ENCODE measurements around the gene CLDN3. TPM values are rescaled to one million over a fixed set of nuclear protein-coding genes. Genes with fewer than 3 reads are reported as not detected.
"Not testable (repeated sequence)": the region's sequence is repeated elsewhere in the genome, so short reads cannot be mapped to it uniquely, and the experiment has no call there.

The CLDN3 gene
- total RNA-seq, 1 experiment from 2014 or later = 16.5 TPM

DNA sequence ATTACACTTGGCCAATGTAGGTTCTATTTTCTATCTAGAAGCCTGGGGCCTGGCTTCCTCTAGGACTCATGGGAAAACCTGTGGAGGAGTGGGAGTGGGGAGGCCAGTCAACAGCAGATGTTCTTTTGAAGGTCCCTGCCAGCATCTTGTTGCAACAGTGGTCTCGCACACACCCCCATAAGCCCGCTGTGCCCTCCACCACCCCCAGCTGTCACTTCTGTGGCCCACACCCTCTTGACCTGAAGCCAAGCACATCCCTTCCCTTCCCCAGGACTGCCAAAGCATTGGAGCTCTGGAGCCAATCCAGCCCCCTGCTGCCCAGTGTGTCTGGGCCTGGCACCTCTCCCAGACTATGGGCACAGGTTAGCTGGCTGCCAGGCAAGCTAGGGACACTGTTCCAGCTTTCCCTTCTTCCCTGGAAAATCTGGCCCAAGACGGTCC is 48.7 kb downstream of the CLDN3 start:
- Histone ChIP-seq H3K79me2 (ENCODE audit: insufficient read depth, low read length) (no peaks in the 10 kb centered on the region), H2BK15ac (ENCODE audit: low read depth, low read length) (no peak overlapping the region), H3K23me2 (ENCODE audit: insufficient read length, low read depth, low read length, poor library complexity, severe bottlenecking) (peaks cover 9% of the 10 kb centered on the region), H3K4me1 (ENCODE audit: insufficient read depth, low read length) (no peaks in the 10 kb centered on the region), H3K9me3 (ENCODE audit: control insufficient read depth, low read depth, low read length) (no peaks in the 10 kb centered on the region), H3K27me3 (ENCODE audit: insufficient read depth, low read length) (peaks cover 3% of the 10 kb centered on the region; the same call in 1 of the 2 replicates), H3K79me1 (ENCODE audit: insufficient read depth, low read depth, low read length, poor library complexity, severe bottlenecking) (no peaks in the 10 kb centered on the region), H2BK20ac (ENCODE audit: low read depth, low read length, poor library complexity, severe bottlenecking) (no peak overlapping the region), H3K4ac (ENCODE audit: low read depth, low read length) (no peak overlapping the region), H2AK5ac (ENCODE audit: insufficient read length, low read length) (no peak overlapping the region), H3K27ac (ENCODE audit: insufficient read length, low read depth, low read length) (no peak overlapping the region), H3K14ac (ENCODE audit: insufficient read depth, low read length) (no peak overlapping the region), H2AFZ (ENCODE audit: low read length) (no peak overlapping the region), H2BK120ac (ENCODE audit: low read depth, low read length, poor library complexity, severe bottlenecking) (no peak overlapping the region), H3K9ac (ENCODE audit: extremely low read depth, insufficient read length, low read length) (no peak overlapping the region), H3K23ac (ENCODE audit: insufficient read length, low read depth, low read length) (no peak overlapping the region), H3K56ac (ENCODE audit: insufficient read length, low read depth, low read length) (no peak overlapping the region), H3K4me2 (ENCODE audit: insufficient read depth, insufficient read length, low read length) (no peak overlapping the region), H4K8ac (replicated peaks; ENCODE audit: insufficient read length, low read depth, low read length) (no peak overlapping the region), H3K18ac (ENCODE audit: insufficient read length, low read depth, low read length) (no peak overlapping the region), H2BK12ac (ENCODE audit: insufficient read length, low read depth, low read length) (no peak overlapping the region), H3T11ph (ENCODE audit: low read length) (no peak overlapping the region), H2BK5ac (ENCODE audit: insufficient read length, low read length) (no peak overlapping the region), H4K91ac (ENCODE audit: insufficient read length, low read depth, low read length) (no peak overlapping the region), H4K20me1 (ENCODE audit: control insufficient read depth, insufficient read depth, insufficient read length) (no peaks in the 10 kb centered on the region), H4K5ac (ENCODE audit: insufficient read length, low read depth, low read length) (no peak overlapping the region)
- no CpG with 5 or more reads among the region's 3 CpGs for WGBS (ENCODE audit: extremely low coverage, insufficient read length, low lambda C conversion rate)
- Mint-ChIP-seq H3K36me3 (ENCODE audit: insufficient read depth in 1 of 3, low read depth in 3 of 3) (peaks cover 0 to 1% (median 0%) of the 10 kb centered on the region in 3 experiments; a peak in 2 of 7 replicates), H3K9me3 (no peaks in the 10 kb centered on the region; a peak in 1 of 5 replicates), H3K27me3 (ENCODE audit: low read depth) (peaks cover 40% of the 10 kb centered on the region), H3K4me3 (peak overlapping the region; percentile 29 to 48; a peak in 2 of 5 replicates), H3K27ac (no peak overlapping the region), H3K4me1 (peaks cover 0 to 7% of the 10 kb centered on the region in 2 experiments; a peak in 2 of 4 replicates)
- no peak for DNase-seq
- TF ChIP-seq, protein P1, sequence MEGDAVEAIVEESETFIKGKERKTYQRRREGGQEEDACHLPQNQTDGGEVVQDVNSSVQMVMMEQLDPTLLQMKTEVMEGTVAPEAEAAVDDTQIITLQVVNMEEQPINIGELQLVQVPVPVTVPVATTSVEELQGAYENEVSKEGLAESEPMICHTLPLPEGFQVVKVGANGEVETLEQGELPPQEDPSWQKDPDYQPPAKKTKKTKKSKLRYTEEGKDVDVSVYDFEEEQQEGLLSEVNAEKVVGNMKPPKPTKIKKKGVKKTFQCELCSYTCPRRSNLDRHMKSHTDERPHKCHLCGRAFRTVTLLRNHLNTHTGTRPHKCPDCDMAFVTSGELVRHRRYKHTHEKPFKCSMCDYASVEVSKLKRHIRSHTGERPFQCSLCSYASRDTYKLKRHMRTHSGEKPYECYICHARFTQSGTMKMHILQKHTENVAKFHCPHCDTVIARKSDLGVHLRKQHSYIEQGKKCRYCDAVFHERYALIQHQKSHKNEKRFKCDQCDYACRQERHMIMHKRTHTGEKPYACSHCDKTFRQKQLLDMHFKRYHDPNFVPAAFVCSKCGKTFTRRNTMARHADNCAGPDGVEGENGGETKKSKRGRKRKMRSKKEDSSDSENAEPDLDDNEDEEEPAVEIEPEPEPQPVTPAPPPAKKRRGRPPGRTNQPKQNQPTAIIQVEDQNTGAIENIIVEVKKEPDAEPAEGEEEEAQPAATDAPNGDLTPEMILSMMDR (conservative IDR thresholded peaks at IDR 0.05) = no peak

DNA sequence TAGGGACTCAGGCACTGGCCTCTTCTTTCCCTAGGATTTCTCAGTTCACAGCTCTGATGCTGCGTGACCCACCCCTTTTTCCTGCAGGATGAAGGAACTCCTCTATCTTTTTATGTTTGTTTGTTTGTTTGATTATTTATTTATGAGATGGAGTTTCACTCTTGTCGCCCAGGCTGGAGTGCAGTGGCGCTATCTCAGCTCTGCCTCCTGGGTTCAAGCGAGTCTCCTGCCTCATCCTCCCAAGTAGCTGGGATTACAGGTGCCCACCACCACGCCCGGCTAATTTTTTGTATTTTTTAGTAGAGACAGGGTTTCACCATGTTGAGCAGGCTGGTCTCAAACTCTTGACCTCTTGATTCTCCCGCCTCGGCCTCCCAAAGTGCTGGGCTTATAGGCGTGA is 49.6 kb downstream of the CLDN3 start:
- Mint-ChIP-seq H3K4me3 (peak overlapping the region; percentile 61 to 76), H3K27me3 (ENCODE audit: low read depth) (peaks cover 40% of the 10 kb centered on the region), H3K27ac (peak overlapping the region in 1 of 3 experiments; percentile 62; a peak in 1 of 7 replicates)
- not testable (repeated sequence) for H3K79me2 ChIP-seq (ENCODE audit: insufficient read depth, low read length); H2BK20ac ChIP-seq (ENCODE audit: low read depth, low read length, poor library complexity, severe bottlenecking); H2BK15ac ChIP-seq (ENCODE audit: low read depth, low read length); H3K4me2 ChIP-seq (ENCODE audit: insufficient read depth, insufficient read length, low read length); H2AK5ac ChIP-seq (ENCODE audit: insufficient read length, low read length); H3K56ac ChIP-seq (ENCODE audit: insufficient read length, low read depth, low read length); H3K9me3 Mint-ChIP-seq; H4K91ac ChIP-seq (ENCODE audit: insufficient read length, low read depth, low read length); H3K18ac ChIP-seq (ENCODE audit: insufficient read length, low read depth, low read length); H3K23ac ChIP-seq (ENCODE audit: insufficient read length, low read depth, low read length); H3K36me3 Mint-ChIP-seq (ENCODE audit: insufficient read depth in 1 of 3, low read depth in 3 of 3); H4K20me1 ChIP-seq (ENCODE audit: control insufficient read depth, insufficient read depth, insufficient read length); H3K4me1 ChIP-seq (ENCODE audit: insufficient read depth, low read length); H3K27me3 ChIP-seq (ENCODE audit: insufficient read depth, low read length); H4K5ac ChIP-seq (ENCODE audit: insufficient read length, low read depth, low read length); H3K9me3 ChIP-seq (ENCODE audit: control insufficient read depth, low read depth, low read length); H3K4ac ChIP-seq (ENCODE audit: low read depth, low read length); H2BK120ac ChIP-seq (ENCODE audit: low read depth, low read length, poor library complexity, severe bottlenecking); H3K9ac ChIP-seq (ENCODE audit: extremely low read depth, insufficient read length, low read length); H2AFZ ChIP-seq (ENCODE audit: low read length); H3K4me1 Mint-ChIP-seq; H3K14ac ChIP-seq (ENCODE audit: insufficient read depth, low read length); H3K79me1 ChIP-seq (ENCODE audit: insufficient read depth, low read depth, low read length, poor library complexity, severe bottlenecking); H4K8ac ChIP-seq (replicated peaks; ENCODE audit: insufficient read length, low read depth, low read length); H2BK12ac ChIP-seq (ENCODE audit: insufficient read length, low read depth, low read length); H3K27ac ChIP-seq (ENCODE audit: insufficient read length, low read depth, low read length); H3T11ph ChIP-seq (ENCODE audit: low read length); H3K23me2 ChIP-seq (ENCODE audit: insufficient read length, low read depth, low read length, poor library complexity, severe bottlenecking); H2BK5ac ChIP-seq (ENCODE audit: insufficient read length, low read length)
- WGBS (ENCODE audit: extremely low coverage, insufficient read length, low lambda C conversion rate) = no CpG with 5 or more reads among the region's 9 CpGs
- peak; percentile 21 for DNase-seq
